ENCODE data around the gene SENP1. TPM values are rescaled to one million over a fixed set of nuclear protein-coding genes. Genes with fewer than 3 reads are reported as not detected.
A peak's percentile ranks its signal among the peaks of the same experiment; 100 is the strongest.

SENP1 gene
- total and polyA plus RNA-seq, 2 of the 4 experiments (the other 2 are of a cell fraction): 7.2 to 25.3 TPM

DNA sequence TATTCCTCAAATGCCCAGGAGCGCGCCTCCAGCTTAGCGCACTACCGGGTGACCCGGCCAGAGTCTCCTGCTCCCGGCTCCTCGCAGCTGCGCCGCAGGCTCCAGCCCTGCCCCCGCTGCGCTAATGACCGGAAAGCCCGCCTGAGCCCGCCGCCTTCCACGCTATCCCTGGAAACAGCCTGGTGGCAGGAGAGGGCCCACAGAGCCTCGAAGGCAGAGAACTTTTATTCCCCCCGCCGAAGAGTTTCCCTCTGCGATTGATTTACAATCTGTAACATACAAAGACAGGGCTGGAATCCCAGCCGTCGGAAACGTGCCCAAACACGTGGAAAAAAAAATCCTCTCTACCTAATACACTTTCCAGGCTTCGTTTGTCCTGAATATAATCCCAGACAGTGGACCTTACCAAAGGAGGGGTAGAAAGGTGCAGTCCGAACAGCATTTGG is 103.1 kb downstream of the SENP1 start:
- CTCF ChIA-PET: no interaction called here
- Histone ChIP-seq H2AFZ (replicated peaks; ENCODE audit: low read length, poor library complexity) (peak overlapping the region; percentile 52), H3K4me2 (ENCODE audit: low read depth, low read length) (peak overlapping the region; percentile 83)

More for the DNA sequence above, 103.1 kb downstream of the SENP1 start:
- Histone ChIP-seq H3K56ac (ENCODE audit: extremely low read depth, insufficient read depth, low read length) (no peak overlapping the region), H2BK120ac (ENCODE audit: low read depth, low read length) (no peak overlapping the region), H2AK9ac (replicated peaks; ENCODE audit: low read depth, low read length, poor library complexity) (no peak overlapping the region), H4K20me1 (ENCODE audit: insufficient read depth, low read length) (peaks cover 6% of the 10 kb centered on the region; the same call in 1 of the 2 replicates), H4K5ac (ENCODE audit: low read depth, low read length) (no peak overlapping the region), H3K9me3 (ENCODE audit: control insufficient read depth, insufficient read depth, low read length) (no peaks in the 10 kb centered on the region), H2AK5ac (ENCODE audit: low read depth, low read length) (no peak overlapping the region), H3K4me1 (ENCODE audit: control insufficient read depth, insufficient read depth, low read length) (peaks cover 4% of the 10 kb centered on the region; the same call in 1 of the 2 replicates), H3K4ac (ENCODE audit: low read depth, low read length) (no peak overlapping the region), H2BK20ac (ENCODE audit: low read depth, low read length) (no peak overlapping the region), H4K8ac (ENCODE audit: low read depth in 2 of 2, low read length in 2 of 2) (no peak overlapping the region), H2BK5ac (ENCODE audit: low read depth, low read length, poor library complexity, severe bottlenecking) (no peak overlapping the region), H3K36me3 (ENCODE audit: control insufficient read depth, insufficient read depth, low read length) (no peaks in the 10 kb centered on the region), H3K79me1 (ENCODE audit: low read depth in 1 of 2, low read length in 2 of 2) (no peaks in the 10 kb centered on the region), H3K23ac (ENCODE audit: low read depth, low read length) (0 out of 2 replicates have a peak overlapping the region, but pooled peaks have one; percentile 12), H4K91ac (ENCODE audit: insufficient read depth, low read depth, low read length) (no peak overlapping the region), H2BK15ac (ENCODE audit: low read depth, low read length) (no peak overlapping the region), H3K27me3 (ENCODE audit: control insufficient read depth, insufficient read depth, low read length) (peaks cover 78% of the 10 kb centered on the region), H3K14ac (replicated peaks; ENCODE audit: low read depth, low read length) (no peak overlapping the region), H3K4me3 (ENCODE audit: insufficient read depth, low read depth, low read length) (no peak overlapping the region), H3K18ac (ENCODE audit: low read depth, low read length) (no peak overlapping the region), H3K27ac (ENCODE audit: insufficient read depth, low read length) (no peak overlapping the region), H3K9ac (ENCODE audit: low read depth, low read length) (no peak overlapping the region), H3K9me1 (ENCODE audit: insufficient read depth, low read length) (no peaks in the 10 kb centered on the region)
- intact Hi-C loops (cut with micrococcal nuclease): no loop called here
- no TSS peak for BruUV-seq (replicated peaks)
- peak; percentile 31 for DNase-seq
- in situ Hi-C loops (cut with MboI; ENCODE audit: low sequenced_read_pairs): no loop called here
- dilution Hi-C loops (cut with HindIII; ENCODE audit: low sequenced_read_pairs, unreplicated experiment): no loop called here
- no peak for TF ChIP-seq CHD1 (IDR thresholded peaks at IDR 0.05; ENCODE audit: low read depth, low read length)
- no peak for TF ChIP-seq MAZ (IDR thresholded peaks at IDR 0.05; ENCODE audit: borderline replicate concordance, low read depth, low read length)
- no peak for TF ChIP-seq SMC3 (IDR thresholded peaks at IDR 0.05; ENCODE audit: low read depth, low read length)
- no peak for TF ChIP-seq FOS (IDR thresholded peaks at IDR 0.05; ENCODE audit: low read depth, low read length)
- no peak for TF ChIP-seq MXI1 (IDR thresholded peaks at IDR 0.05; ENCODE audit: borderline replicate concordance, low read depth, low read length)
- TF ChIP-seq CTCF (conservative IDR thresholded peaks at IDR 0.05; ENCODE audit: low read depth, low read length): no peak
- TF ChIP-seq NFE2L2 (IDR thresholded peaks at IDR 0.05; ENCODE audit: low read depth, low read length): no peak
- no peak for TF ChIP-seq ELK1 (IDR thresholded peaks at IDR 0.05; ENCODE audit: borderline replicate concordance, low read depth, low read length)
- no peak for TF ChIP-seq POLR2A (IDR thresholded peaks at IDR 0.05; ENCODE audit: low read depth, low read length)
- TF ChIP-seq USF2 (IDR thresholded peaks at IDR 0.05; ENCODE audit: low read depth, low read length): no peak
- TF ChIP-seq RCOR1 (IDR thresholded peaks at IDR 0.05; ENCODE audit: insufficient replicate concordance, low read length): no peak
- TF ChIP-seq BHLHE40 (IDR thresholded peaks at IDR 0.05; ENCODE audit: low read depth, low read length): no peak
- TF ChIP-seq MAFK (IDR thresholded peaks at IDR 0.05; ENCODE audit: low read depth, low read length): no peak
- peak; percentile 11; the same call in 1 of the 2 replicates for ATAC-seq (ENCODE audit: low read depth)
- 0% methylated on average over 9 of the region's 26 CpGs; no CpG with 5 or more reads in 1 of the 2 experiments for WGBS, 2 experiments (ENCODE audit: extremely low coverage in 2 of 2, insufficient read length in 1 of 2)
- POLR2A ChIA-PET (ENCODE audit: unreplicated experiment): no interaction called here

Data from IMR-90 (cell line).